ACHN (cell line): ENCODE results near the gene NUDT3.
"Not testable (repeated sequence)": the region's sequence is repeated elsewhere in the genome, so short reads cannot be mapped to it uniquely, and the experiment has no call there.

ENCODE experiments used
- DNase-seq: peaks from one replicate; pipeline ENCODE4 v3.0.0-alpha.2; 2015
- in situ Hi-C: cut with HindIII; loops from 2 replicates; pipeline ENCODE4 v1.10.0; 2017; ENCODE audit warnings: low sequenced_read_pairs, low pct_ligation_motif_present, low pct_unique_long_range_greater_than_20kb

Gene NUDT3

GRCh38 chr6:34332251-34333198 is 59.9 kb downstream of the NUDT3 start:
- in situ Hi-C loops = no loop called here
- no peak for DNase-seq

GRCh38 chr6:34331371-34332050 is 61.0 kb downstream of the NUDT3 start:
- in situ Hi-C loops = no loop called here
- DNase-seq = no peak

DNA sequence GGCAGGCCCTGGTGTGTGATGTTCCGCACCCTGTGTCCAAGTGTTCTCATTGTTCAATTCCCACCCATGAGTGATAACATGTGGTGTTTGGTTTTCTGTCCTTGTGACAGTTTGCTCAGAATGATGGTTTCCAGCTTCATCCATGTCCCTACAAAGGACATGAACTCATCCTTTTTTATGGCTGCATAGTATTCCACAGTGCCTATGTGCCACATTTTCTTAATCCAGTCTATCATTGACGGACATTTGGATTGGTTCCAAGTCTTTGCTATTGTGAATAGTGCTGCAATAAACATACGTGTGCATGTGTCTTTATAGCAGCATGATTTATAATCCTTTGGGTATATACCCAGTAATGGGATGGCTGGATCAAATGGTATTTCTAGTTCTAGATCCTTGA is 62.7 kb downstream of the NUDT3 start:
- in situ Hi-C loops, DNase-seq: not testable (repeated sequence)

GRCh38 chr6:34328969-34329368 is 63.5 kb downstream of the NUDT3 start:
- DNase-seq = no peak
- in situ Hi-C loops = no loop called here

DNA sequence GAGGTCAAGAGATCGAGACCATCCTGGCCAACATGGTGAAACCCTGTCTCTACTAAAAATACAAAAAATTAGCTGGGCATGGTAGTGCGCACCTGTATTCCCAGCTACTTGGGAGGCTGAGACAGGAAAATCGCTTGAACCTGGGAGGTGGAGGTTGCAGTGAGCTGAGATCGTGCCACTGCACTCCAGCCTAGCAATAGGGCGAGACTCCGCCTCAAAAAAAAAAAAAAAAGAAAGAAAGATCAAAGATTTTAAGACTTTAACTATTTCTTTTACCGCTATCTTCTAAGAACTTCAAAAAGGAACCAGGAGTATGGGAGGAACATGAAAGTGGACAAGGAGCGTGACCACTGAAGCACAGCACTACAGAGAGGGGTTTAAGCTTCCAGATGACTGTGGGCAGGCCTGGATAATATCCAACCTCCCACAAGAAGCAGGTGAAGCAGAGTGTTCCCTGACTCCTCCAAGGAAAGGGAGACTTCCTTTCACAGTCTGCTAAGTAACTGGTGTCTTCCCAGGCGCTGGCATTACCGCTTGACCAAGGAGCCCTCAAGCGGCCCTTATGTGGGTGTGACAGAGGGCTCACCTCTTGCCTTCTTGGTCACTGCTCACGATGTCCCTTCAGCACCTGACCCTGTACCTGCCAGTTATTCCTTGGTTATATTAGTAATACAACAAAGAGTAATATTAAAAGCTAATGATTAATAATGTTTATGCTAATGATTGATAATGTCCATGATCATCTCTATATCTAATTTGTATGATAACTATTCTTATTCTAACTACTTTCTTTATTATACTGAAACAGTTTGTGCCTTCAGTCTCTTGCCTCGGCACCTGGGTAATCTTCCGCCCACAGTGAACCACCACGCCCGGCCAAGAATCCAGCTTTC is 64.9 kb downstream of the NUDT3 start:
- in situ Hi-C loops, DNase-seq: not testable (repeated sequence)

- DNase-seq = no peak
- in situ Hi-C loops = no loop called here
These were observed 66.8 kb downstream of the NUDT3 start for GRCh38 chr6:34325633-34326032.

GRCh38 chr6:34324738-34325444 is 67.6 kb downstream of the NUDT3 start:
- no peak for DNase-seq
- in situ Hi-C loops = no loop called here

DNA sequence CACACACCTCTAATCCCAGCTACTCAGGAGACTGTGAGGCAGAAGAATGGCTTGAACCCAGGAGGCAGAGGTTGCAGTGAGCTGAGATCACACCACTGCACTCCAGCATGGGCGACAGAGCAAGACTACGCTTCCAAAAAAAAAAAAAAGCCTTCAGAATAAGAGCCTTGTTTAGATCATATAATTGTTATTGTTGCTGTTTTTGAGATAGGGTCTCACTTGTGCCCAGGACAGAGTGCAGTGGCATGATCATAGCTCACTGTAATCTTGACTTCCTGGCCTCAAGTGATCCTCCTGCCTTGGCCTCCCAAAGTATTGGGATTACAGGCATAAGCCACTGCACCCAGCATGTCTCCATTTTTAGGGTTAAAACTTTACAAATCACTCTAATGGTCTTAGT is 68.2 kb downstream of the NUDT3 start:
- DNase-seq, in situ Hi-C loops: not testable (repeated sequence)

GRCh38 chr6:34323300-34323699 is 69.2 kb downstream of the NUDT3 start:
- in situ Hi-C loops = no loop called here
- DNase-seq = no peak

DNA sequence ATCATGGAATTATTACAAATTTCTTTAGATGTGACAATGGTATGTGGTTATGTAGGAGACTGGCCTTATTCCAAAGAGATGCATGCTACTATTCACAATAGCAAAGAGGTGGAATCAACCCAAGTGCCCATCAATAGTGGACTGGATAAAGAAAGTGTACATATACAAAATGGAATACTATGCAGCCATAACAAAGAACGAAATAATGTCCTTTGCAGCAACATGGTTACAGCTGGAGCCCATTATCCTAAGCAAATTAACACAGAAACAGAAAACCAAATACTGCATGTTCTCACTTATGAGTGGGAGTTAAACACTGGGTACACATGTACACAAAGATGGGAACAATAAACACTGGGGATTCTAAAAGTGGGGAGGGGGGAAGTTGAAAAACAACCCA is 69.7 kb downstream of the NUDT3 start:
- DNase-seq = no peak
- in situ Hi-C loops = no loop called here

DNA sequence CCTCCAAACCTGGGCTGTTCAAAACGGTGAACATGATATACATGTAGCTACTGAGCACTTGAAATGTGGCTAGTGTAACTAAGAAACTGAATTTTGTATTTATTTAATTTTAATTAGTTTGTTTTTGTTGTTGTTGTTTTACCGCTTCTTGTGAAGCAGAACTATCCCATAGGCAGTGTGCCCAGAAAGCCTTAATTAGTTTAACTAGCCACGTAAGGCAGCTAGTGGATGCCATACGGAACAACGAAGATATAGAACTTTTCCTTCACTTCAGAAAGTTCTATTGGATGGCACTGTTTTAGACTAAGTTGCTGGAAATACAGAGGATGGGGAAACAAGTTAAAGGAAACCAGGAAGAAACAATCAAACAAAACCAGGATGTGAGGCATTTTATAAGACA is 70.6 kb downstream of the NUDT3 start:
- in situ Hi-C loops = no loop called here
- no peak for DNase-seq

GRCh38 chr6:34319471-34319885 is 73.0 kb downstream of the NUDT3 start:
- no peak for DNase-seq
- in situ Hi-C loops = no loop called here

GRCh38 chr6:34318499-34319470 is 73.7 kb downstream of the NUDT3 start:
- in situ Hi-C loops = no loop called here
- DNase-seq = no peak

DNA sequence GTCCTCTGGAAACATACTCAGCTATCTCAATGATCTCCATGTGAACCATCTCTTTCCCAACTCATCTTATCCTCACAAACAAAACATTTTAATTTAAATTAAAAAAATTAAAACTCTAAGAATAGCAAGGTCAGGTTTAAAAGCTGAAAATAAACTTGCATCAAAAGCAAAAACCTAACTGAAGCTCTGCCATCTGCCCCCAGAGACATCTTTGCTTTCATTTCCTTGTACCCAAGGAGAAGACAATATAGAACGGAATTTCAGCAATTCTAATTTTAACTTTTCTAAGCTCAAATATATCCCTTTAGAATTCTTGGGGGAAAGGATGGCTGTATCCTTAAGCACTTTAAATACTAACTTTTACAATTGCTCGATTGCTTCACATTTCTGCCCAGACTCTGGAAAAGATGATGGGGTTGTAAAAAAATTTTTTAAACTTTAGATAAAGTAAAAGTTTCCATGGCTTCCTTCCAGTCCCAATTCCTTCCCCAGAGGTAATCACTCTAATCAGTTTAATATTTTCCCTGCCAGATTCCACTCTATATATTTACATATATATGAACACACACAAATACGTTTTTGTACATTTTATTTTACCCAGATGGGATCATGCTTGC is 74.5 kb downstream of the NUDT3 start:
- in situ Hi-C loops = no loop called here
- no peak for DNase-seq

- no peak for DNase-seq
- in situ Hi-C loops = no loop called here
These were observed 75.3 kb downstream of the NUDT3 start for GRCh38 chr6:34317172-34317477.

DNA sequence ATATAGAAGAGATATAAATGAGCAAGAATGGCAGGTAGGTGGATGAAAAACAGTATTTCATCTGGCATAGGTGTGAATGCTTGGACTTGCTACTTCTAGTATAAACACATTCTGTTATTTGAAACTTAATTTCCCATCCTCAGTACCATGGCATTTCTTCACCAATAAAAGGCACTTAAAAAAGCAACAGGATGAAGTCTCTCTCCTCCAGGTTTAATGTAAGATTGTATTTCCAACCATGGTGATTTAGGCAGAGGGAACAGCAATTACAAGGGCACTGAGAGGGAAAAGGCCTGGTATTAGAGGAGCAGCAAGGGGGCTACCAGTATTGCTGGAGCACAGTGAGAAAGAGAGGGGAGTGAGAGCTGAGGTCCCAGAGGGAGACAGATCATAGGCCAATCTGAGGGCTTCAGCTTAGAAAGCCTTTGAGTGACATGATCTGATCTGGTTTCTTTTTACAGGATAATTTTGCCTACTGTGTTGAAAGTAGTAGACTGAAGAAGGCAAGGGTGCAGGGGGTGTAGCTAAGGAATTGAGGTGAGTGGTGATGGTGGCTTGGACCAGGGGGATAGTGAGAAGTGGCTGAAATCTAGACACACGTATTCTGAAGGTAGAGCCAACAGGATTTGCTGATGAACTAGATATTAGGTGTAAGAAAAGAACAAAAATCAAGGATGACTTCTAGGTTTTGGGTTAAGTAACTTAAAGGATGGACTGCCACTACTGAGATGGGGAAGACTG is 75.9 kb downstream of the NUDT3 start:
- DNase-seq = no peak
- in situ Hi-C loops = no loop called here
